ENCODE data around the gene OR1K1.
"Not testable (repeated sequence)": the region's sequence is repeated elsewhere in the genome, so short reads cannot be mapped to it uniquely, and the experiment has no call there.

OR1K1 gene

GRCh38 chr9:122812736-122813135 lies 12.8 kb downstream of the OR1K1 start:
- no peak for DNase-seq (ENCODE audit: low spot score)

GRCh38 chr9:122814545-122814944 lies 14.6 kb downstream of the OR1K1 start:
- no peak for DNase-seq (ENCODE audit: low spot score)

- no peak for DNase-seq (ENCODE audit: low spot score)
These were observed 15.6 kb downstream of the OR1K1 start for GRCh38 chr9:122815544-122815943.

- DNase-seq (ENCODE audit: low spot score) = no peak
These were observed 16.4 kb downstream of the OR1K1 start for GRCh38 chr9:122816163-122816867.

GRCh38 chr9:122819326-122819725 lies 19.4 kb downstream of the OR1K1 start:
- no peak for DNase-seq (ENCODE audit: low spot score)

- DNase-seq (ENCODE audit: low spot score) = peak; percentile 53
These were observed 20.0 kb downstream of the OR1K1 start for GRCh38 chr9:122819791-122820489.

- DNase-seq (ENCODE audit: low spot score) = no peak
These were observed 20.5 kb downstream of the OR1K1 start for GRCh38 chr9:122820490-122820845.

- no peak for DNase-seq (ENCODE audit: low spot score)
These were observed 21.5 kb downstream of the OR1K1 start for GRCh38 chr9:122821278-122821943.

GRCh38 chr9:122822056-122822455 lies 22.1 kb downstream of the OR1K1 start:
- DNase-seq (ENCODE audit: low spot score) = no peak

GRCh38 chr9:122822938-122823337 lies 23.0 kb downstream of the OR1K1 start:
- DNase-seq (ENCODE audit: low spot score) = no peak

GRCh38 chr9:122827761-122828093 lies 27.8 kb downstream of the OR1K1 start:
- no peak for DNase-seq (ENCODE audit: low spot score)

- DNase-seq (ENCODE audit: low spot score) = not testable (repeated sequence)
These were observed 29.0 kb downstream of the OR1K1 start for GRCh38 chr9:122828965-122829284.

GRCh38 chr9:122832194-122832593 lies 32.3 kb downstream of the OR1K1 start:
- no peak for DNase-seq (ENCODE audit: low spot score)

GRCh38 chr9:122835313-122835731 lies 35.4 kb downstream of the OR1K1 start:
- DNase-seq (ENCODE audit: low spot score) = no peak

- DNase-seq (ENCODE audit: low spot score) = no peak
These were observed 37.4 kb downstream of the OR1K1 start for GRCh38 chr9:122837266-122837850.

- not testable (repeated sequence) for DNase-seq (ENCODE audit: low spot score)
These were observed 38.5 kb downstream of the OR1K1 start for GRCh38 chr9:122838441-122838840.

GRCh38 chr9:122841501-122841900 lies 41.6 kb downstream of the OR1K1 start:
- DNase-seq (ENCODE audit: low spot score) = no peak

- DNase-seq (ENCODE audit: low spot score) = no peak
These were observed 44.2 kb downstream of the OR1K1 start for GRCh38 chr9:122844137-122844536.

- no peak for DNase-seq (ENCODE audit: low spot score)
These were observed 45.2 kb downstream of the OR1K1 start for GRCh38 chr9:122845116-122845515.

- DNase-seq (ENCODE audit: low spot score) = no peak
These were observed 46.5 kb downstream of the OR1K1 start for GRCh38 chr9:122846371-122846940.

GRCh38 chr9:122848256-122848943 lies 48.5 kb downstream of the OR1K1 start:
- DNase-seq (ENCODE audit: low spot score) = no peak

Data from globus pallidus (tissue), 1 donor.